A549 (cell line): ENCODE data around the gene FERMT3. TPM values are rescaled to one million over a fixed set of nuclear protein-coding genes. Genes with fewer than 3 reads are reported as not detected.
A peak's percentile ranks its signal among the peaks of the same experiment; 100 is the strongest.

Experiments used
- ATAC-seq, 2 experiments: fragments of 200-7000 bp in 1 of 2; fragments of >200 bp in 1 of 2; cut with Nextera tagmentation in 1 of 2; cut with Tn5 transposase in 1 of 2; 3 replicates each; pipeline versions ENCODE4 v1.8.0 to v1.9.1; 2018 to 2020; ENCODE audit warnings: mild to moderate bottlenecking in 1 of 2, moderate library complexity in 1 of 2
- CTCF ChIA-PET: fragments of 300-600 bp; sonication (Branson Sonifier 250); formaldehyde crosslinking; extraction: SDS; loops from one replicate; lab custom pipeline; 2021; ENCODE audit warnings: antibody characterized with exemption, inconsistent platforms; lab: Yijun Ruan, JAX
- POLR2A ChIA-PET: fragments of 350-600 bp; formaldehyde crosslinking; extraction: SDS; loops from one replicate; lab custom pipeline; 2021; ENCODE audit warnings: antibody characterized with exemption, inconsistent platforms; lab: Yijun Ruan, JAX
- DNase-seq, 2 experiments: peaks; one replicate each; pipeline versions ENCODE4 v3.0.0 to v3.0.0-alpha.2; 2011 to 2016; ENCODE audit warnings: low read depth in 1 of 2, low spot score in 1 of 2
- FAIRE-seq: peaks from 2 replicates; lab custom pipeline; 2011; peaks lifted over from hg19 to GRCh38; lab: Jason Lieb, UNC
- H3K27ac ChIP-seq, 2 experiments: fragments of >200 bp; sonication (Bioruptor Twin); formaldehyde crosslinking; 3 replicates each; pipeline ENCODE4 v1.5.1; 2016 to 2017
- H3K4me1 ChIP-seq: fragments of >200 bp; sonication (Bioruptor Twin); formaldehyde crosslinking; 3 replicates; pipeline ENCODE4 v1.6.1; 2016
- H3K4me2 ChIP-seq: fragments of >200 bp; sonication (Bioruptor Twin); formaldehyde crosslinking; 3 replicates; pipeline ENCODE4 v1.6.1; 2016
- H3K4me3 ChIP-seq: fragments of >200 bp; sonication (Bioruptor Twin); formaldehyde crosslinking; 3 replicates; pipeline ENCODE4 v1.5.1; 2016
- H3K9me3 ChIP-seq: fragments of >200 bp; sonication (Bioruptor Twin); formaldehyde crosslinking; 3 replicates; pipeline ENCODE4 v1.6.1; 2016
- BHLHE40 ChIP-seq: IDR thresholded peaks from 2 replicates; pipeline ENCODE4 v1.6.1; 2012; ENCODE audit warnings: low read depth, low read length, inconsistent platforms
- CEBPB ChIP-seq, 2 experiments: fragments of >200 bp in 1 of 2; sonication (Bioruptor Twin) in 1 of 2; formaldehyde crosslinking in 1 of 2; IDR thresholded peaks; 2 replicates each; pipeline ENCODE4 v1.6.1; 2012 to 2016
- EHF ChIP-seq: fragments of 250-450 bp; sonication (Bioruptor Pico); IDR thresholded peaks from 2 replicates; pipeline ENCODE4 v1.5.0; 2020; ENCODE audit warnings: mild to moderate bottlenecking
- GATA3 ChIP-seq: IDR thresholded peaks from 2 replicates; pipeline ENCODE4 v1.6.1; 2012; ENCODE audit warnings: borderline replicate concordance
- JUNB ChIP-seq: fragments of >200 bp; sonication (Bioruptor Twin); formaldehyde crosslinking; IDR thresholded peaks from 2 replicates; pipeline ENCODE4 v1.6.1; 2016
- KDM1A ChIP-seq: fragments of 200-600 bp; sonication (generic); IDR thresholded peaks from 2 replicates; pipeline ENCODE4 v1.6.1; 2016; ENCODE audit warnings: low read depth, mild to moderate bottlenecking
- MAZ ChIP-seq: fragments of 150-350 bp; IDR thresholded peaks from 2 replicates; pipeline ENCODE4 v1.6.1; 2014; ENCODE audit warnings: antibody characterized with exemption, low read depth, low read length, borderline replicate concordance
- SMC3 ChIP-seq: fragments of >200 bp; sonication (Bioruptor Twin); formaldehyde crosslinking; IDR thresholded peaks from 3 replicates; pipeline ENCODE4 v1.6.1; 2018; ENCODE audit warnings: inconsistent platforms
- SREBF2 ChIP-seq: fragments of 450-650 bp; IDR thresholded peaks from 2 replicates; pipeline ENCODE4 v1.6.1; 2014; ENCODE audit warnings: mild to moderate bottlenecking, moderate library complexity
- TP53 ChIP-seq: fragments of 250-450 bp; sonication (Bioruptor Pico); IDR thresholded peaks from 2 replicates; pipeline ENCODE4 v1.5.0; 2021; ENCODE audit warnings: mild to moderate bottlenecking, moderate library complexity
- ZFP36 ChIP-seq: fragments of 450-650 bp; IDR thresholded peaks from 2 replicates; pipeline ENCODE4 v1.6.1; 2014; ENCODE audit warnings: borderline replicate concordance; ENCODE audit not compliant: partially characterized antibody
- ZNF302 ChIP-seq: fragments of 250-450 bp; sonication (Bioruptor Pico); IDR thresholded peaks from 2 replicates; pipeline ENCODE4 v1.9.0; 2021; ENCODE audit warnings: inconsistent platforms, mild to moderate bottlenecking, moderate library complexity
- WGBS: methylation state at CpG from one replicate; pipeline ENCODE4 v1.1.6; 2017; ENCODE audit errors: missing lambda C conversion rate; 5-methylcytosine and 5-hydroxymethylcytosine counted together
- polyA plus RNA-seq, 4 experiments: library from polyadenylated mRNA; depleted of rRNA in 3 of 4; stranded (reverse); fragments of >200 nt; fragmentation: RNase III in 1 of 4; extraction: RNeasy Plus Mini Kit Qiagen cat#74134 plus additional on column Dnase treatment in 1 of 4; gene quantifications; 2 replicates in 3 of 4; 3 replicates in 1 of 4; pipeline ENCODE4 v1.2.3, GENCODE V29; 2011 to 2017
- TF ChIP-seq, protein P1 (sequence below): fragments of 150-350 bp; IDR thresholded peaks from 2 replicates; pipeline ENCODE4 v1.6.1; 2014; ENCODE audit warnings: low read depth, mild to moderate bottlenecking, low read length
- TF ChIP-seq, protein P2 (sequence below): fragments of 200-600 bp; sonication (generic); IDR thresholded peaks from 2 replicates; pipeline ENCODE4 v1.6.1; 2016; ENCODE audit warnings: antibody characterized with exemption, mild to moderate bottlenecking, moderate library complexity
- TF ChIP-seq, protein P3 (sequence below): fragments of 250-450 bp; sonication (Bioruptor Pico); IDR thresholded peaks from 2 replicates; pipeline ENCODE4 v1.5.0; 2020; ENCODE audit warnings: low read depth, mild to moderate bottlenecking, moderate library complexity
- TF ChIP-seq, protein P4 (sequence below): fragments of 250-450 bp; sonication (Bioruptor Pico); IDR thresholded peaks from 2 replicates; pipeline ENCODE4 v1.5.0; 2021; ENCODE audit warnings: mild to moderate bottlenecking, moderate library complexity, borderline replicate concordance

The FERMT3 gene
- polyA plus RNA-seq, 2 of the 4 experiments (the other 2 are of a cell fraction) = 0.56 to 2.1 TPM

DNA sequence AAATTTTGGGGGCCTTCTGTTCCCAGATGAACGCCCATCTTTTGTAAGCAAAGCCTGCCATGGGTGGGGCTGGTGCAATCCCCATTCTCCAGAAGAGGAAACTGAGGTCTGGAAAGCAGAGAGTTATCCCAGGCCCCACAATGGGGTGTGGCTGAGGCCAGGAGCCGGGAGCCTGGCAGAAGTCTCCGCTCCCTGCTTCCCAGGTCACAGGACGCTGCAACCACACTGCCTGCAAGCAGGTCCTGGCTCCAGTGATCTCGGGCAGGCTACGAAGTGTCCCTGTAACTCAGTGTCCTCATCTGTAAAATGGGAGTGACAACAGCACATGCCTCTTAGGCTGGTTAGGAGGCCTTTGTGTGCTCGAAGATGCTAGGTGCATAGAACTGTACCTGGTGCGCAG, 46.5 kb downstream of the FERMT3 start:
- H3K4me2 ChIP-seq = peak overlapping the region; percentile 98
- DNase-seq = no peak
- TF ChIP-seq KDM1A = peak; percentile 74; the same call in 1 of the 2 replicates
- no peak for TF ChIP-seq SREBF2
- no peak overlapping the region for H3K4me3 ChIP-seq
- POLR2A ChIA-PET = interaction anchor here (1.5 kb wide), 1 partner anchor 12 kb away, joined by 5 read pairs; the partner anchor contains the start of gene FKBP2
- H3K9me3 ChIP-seq = no peaks in the 10 kb centered on the region
- CTCF ChIA-PET = interaction anchor here (0.5 to 12.2 kb wide), 7 partner anchors 12 to 1436 kb away, joined by 4 to 220 read pairs (median 14); partner anchors contain the start of genes CATSPERZ, ESRRA and KCNK4
- FAIRE-seq = no peak
- peak overlapping the region in 1 of 2 experiments; percentile 94; a peak in 3 of 6 replicates for H3K27ac ChIP-seq
- ATAC-seq = no peak
- 66% methylated on average over 8 of the region's 8 CpGs for WGBS
- H3K4me1 ChIP-seq = peaks cover 27% of the 10 kb centered on the region

DNA sequence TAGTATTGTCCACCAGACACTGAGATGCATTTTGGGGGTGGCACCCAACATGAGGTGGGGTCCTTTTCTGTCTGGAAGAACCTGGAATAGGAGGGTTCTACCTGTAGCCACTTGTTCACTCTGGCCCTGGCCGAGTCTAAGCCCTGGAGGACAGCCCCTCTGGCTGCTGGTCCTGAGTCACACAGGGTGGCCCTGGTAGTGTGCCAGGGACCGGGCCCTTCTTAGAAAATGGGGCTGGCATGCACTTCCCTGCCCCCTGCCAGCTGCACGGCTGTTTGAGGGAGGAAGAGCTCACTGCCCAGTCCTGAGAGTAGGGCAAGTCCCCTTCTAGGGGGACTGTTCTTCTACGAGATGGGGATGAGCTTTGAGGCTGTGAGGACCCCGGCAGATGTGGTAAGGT, 47.0 kb downstream of the FERMT3 start:
- 65% methylated on average over 5 of the region's 5 CpGs for WGBS
- CTCF ChIA-PET = interaction anchor here (1.2 to 6.4 kb wide), 3 partner anchors 15 to 49 kb away, joined by 3 to 76 read pairs (median 4); partner anchors contain the start of genes CATSPERZ and ESRRA

More for the DNA sequence above, 47.0 kb downstream of the FERMT3 start:
- peaks cover 24% of the 10 kb centered on the region for H3K4me1 ChIP-seq
- peak overlapping the region; percentile 98; the same call in 2 of the 3 replicates for H3K4me2 ChIP-seq
- POLR2A ChIA-PET = no interaction called here
- DNase-seq = no peak
- H3K27ac ChIP-seq = no peak overlapping the region
- H3K9me3 ChIP-seq = no peaks in the 10 kb centered on the region
- no peak for FAIRE-seq
- TF ChIP-seq SMC3 = no peak
- TF ChIP-seq, protein P1, sequence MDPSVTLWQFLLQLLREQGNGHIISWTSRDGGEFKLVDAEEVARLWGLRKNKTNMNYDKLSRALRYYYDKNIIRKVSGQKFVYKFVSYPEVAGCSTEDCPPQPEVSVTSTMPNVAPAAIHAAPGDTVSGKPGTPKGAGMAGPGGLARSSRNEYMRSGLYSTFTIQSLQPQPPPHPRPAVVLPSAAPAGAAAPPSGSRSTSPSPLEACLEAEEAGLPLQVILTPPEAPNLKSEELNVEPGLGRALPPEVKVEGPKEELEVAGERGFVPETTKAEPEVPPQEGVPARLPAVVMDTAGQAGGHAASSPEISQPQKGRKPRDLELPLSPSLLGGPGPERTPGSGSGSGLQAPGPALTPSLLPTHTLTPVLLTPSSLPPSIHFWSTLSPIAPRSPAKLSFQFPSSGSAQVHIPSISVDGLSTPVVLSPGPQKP = no peak
- TF ChIP-seq, protein P2, sequence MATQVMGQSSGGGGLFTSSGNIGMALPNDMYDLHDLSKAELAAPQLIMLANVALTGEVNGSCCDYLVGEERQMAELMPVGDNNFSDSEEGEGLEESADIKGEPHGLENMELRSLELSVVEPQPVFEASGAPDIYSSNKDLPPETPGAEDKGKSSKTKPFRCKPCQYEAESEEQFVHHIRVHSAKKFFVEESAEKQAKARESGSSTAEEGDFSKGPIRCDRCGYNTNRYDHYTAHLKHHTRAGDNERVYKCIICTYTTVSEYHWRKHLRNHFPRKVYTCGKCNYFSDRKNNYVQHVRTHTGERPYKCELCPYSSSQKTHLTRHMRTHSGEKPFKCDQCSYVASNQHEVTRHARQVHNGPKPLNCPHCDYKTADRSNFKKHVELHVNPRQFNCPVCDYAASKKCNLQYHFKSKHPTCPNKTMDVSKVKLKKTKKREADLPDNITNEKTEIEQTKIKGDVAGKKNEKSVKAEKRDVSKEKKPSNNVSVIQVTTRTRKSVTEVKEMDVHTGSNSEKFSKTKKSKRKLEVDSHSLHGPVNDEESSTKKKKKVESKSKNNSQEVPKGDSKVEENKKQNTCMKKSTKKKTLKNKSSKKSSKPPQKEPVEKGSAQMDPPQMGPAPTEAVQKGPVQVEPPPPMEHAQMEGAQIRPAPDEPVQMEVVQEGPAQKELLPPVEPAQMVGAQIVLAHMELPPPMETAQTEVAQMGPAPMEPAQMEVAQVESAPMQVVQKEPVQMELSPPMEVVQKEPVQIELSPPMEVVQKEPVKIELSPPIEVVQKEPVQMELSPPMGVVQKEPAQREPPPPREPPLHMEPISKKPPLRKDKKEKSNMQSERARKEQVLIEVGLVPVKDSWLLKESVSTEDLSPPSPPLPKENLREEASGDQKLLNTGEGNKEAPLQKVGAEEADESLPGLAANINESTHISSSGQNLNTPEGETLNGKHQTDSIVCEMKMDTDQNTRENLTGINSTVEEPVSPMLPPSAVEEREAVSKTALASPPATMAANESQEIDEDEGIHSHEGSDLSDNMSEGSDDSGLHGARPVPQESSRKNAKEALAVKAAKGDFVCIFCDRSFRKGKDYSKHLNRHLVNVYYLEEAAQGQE = no peak
- no peak for TF ChIP-seq MAZ
- TF ChIP-seq, protein P3, sequence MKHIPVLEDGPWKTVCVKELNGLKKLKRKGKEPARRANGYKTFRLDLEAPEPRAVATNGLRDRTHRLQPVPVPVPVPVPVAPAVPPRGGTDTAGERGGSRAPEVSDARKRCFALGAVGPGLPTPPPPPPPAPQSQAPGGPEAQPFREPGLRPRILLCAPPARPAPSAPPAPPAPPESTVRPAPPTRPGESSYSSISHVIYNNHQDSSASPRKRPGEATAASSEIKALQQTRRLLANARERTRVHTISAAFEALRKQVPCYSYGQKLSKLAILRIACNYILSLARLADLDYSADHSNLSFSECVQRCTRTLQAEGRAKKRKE (CRISPR knock-in tag) = no peak
- no peak for TF ChIP-seq BHLHE40
- no peak for TF ChIP-seq JUNB
- TF ChIP-seq, protein P4, sequence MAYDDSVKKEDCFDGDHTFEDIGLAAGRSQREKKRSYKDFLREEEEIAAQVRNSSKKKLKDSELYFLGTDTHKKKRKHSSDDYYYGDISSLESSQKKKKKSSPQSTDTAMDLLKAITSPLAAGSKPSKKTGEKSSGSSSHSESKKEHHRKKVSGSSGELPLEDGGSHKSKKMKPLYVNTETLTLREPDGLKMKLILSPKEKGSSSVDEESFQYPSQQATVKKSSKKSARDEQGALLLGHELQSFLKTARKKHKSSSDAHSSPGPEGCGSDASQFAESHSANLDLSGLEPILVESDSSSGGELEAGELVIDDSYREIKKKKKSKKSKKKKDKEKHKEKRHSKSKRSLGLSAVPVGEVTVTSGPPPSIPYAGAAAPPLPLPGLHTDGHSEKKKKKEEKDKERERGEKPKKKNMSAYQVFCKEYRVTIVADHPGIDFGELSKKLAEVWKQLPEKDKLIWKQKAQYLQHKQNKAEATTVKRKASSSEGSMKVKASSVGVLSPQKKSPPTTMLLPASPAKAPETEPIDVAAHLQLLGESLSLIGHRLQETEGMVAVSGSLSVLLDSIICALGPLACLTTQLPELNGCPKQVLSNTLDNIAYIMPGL (CRISPR knock-in tag) = no peak
- TF ChIP-seq GATA3 = no peak
- TF ChIP-seq CEBPB (IDR thresholded peaks at IDR 0.05) = no peak
- TF ChIP-seq ZNF302 = no peak
- TF ChIP-seq KDM1A = no peak
- TF ChIP-seq TP53 = no peak
- TF ChIP-seq ZFP36 = no peak
- TF ChIP-seq EHF (CRISPR knock-in tag) = no peak
- TF ChIP-seq, all 56 proteins: peak for 0
- H3K4me3 ChIP-seq = no peak overlapping the region
- ATAC-seq = no peak
